Progenitor cell of endocrine pancreas (in vitro differentiated cells): ENCODE measurements around the gene PEX14. TPM values are rescaled to one million over a fixed set of nuclear protein-coding genes. Genes with fewer than 3 reads are reported as not detected.
"Not testable (repeated sequence)": the region's sequence is repeated elsewhere in the genome, so short reads cannot be mapped to it uniquely, and the experiment has no call there.

ENCODE experiments used
- DNase-seq: peaks from one replicate; pipeline ENCODE4 v3.0.0; 2021; ENCODE audit warnings: low spot score; ENCODE audit not compliant: unreplicated experiment
- H3K27ac Mint-ChIP-seq: 2 replicates; pipeline ENCODE4 v1.8.0; 2021; ENCODE audit warnings: mild to moderate bottlenecking, moderate library complexity, mixed read lengths
- H3K27me3 Mint-ChIP-seq: 2 replicates; pipeline ENCODE4 v1.8.0; 2021; ENCODE audit warnings: mixed read lengths
- H3K36me3 Mint-ChIP-seq: 2 replicates; pipeline ENCODE4 v1.8.0; 2022; ENCODE audit warnings: mixed read lengths; ENCODE audit not compliant: insufficient read depth
- H3K4me1 Mint-ChIP-seq: 2 replicates; pipeline ENCODE4 v1.8.0; 2021; ENCODE audit warnings: low read depth, mixed read lengths
- H3K4me3 Mint-ChIP-seq: 2 replicates; pipeline ENCODE4 v1.8.0; 2021; ENCODE audit warnings: low read depth, mild to moderate bottlenecking, moderate library complexity, mixed read lengths
- H3K9me3 Mint-ChIP-seq: 2 replicates; pipeline ENCODE4 v1.8.0; 2021; ENCODE audit warnings: low read depth, mixed read lengths
- long read RNA-seq: library from polyadenylated mRNA; unstranded; transcript quantifications from one replicate; pipeline ENCODE4 v2.0.0, GENCODE V29; 2020
- total RNA-seq: library from RNA; stranded (reverse); gene quantifications from 2 replicates; pipeline ENCODE4 v1.2.1, GENCODE V29; 2021
- TF ChIP-seq, protein P1 (sequence below): fragments of 200-600 bp; sonication (generic); IDR thresholded peaks from one replicate; pipeline ENCODE4 v1.5.0; 2021; ENCODE audit warnings: antibody characterized with exemption, mild to moderate bottlenecking; ENCODE audit not compliant: unreplicated experiment

PEX14 gene
- total RNA-seq: 27.8 and 28.7 TPM in 2 replicates
- long read RNA-seq, partial matches to known transcripts: 11 of 17 reads
- long read RNA-seq, other reads (novel, unspliced or antisense): 6 of 17 reads

GRCh38 chr1:10474613-10475507 lies at the start of gene PEX14:
TSS of gene PEX14 (plus strand) at chr1:10474950. CDS start at chr1:10474967, 17 bp downstream.
- Mint-ChIP-seq H3K27me3 (no peaks in the 10 kb centered on the region), H3K4me3 (peak within 1 kb of the TSS; percentile 97), H3K27ac (peak within 1 kb of the TSS; percentile 95), H3K9me3 (no peaks in the 10 kb centered on the region), H3K4me1 (peaks cover 16% of the 10 kb centered on the region), H3K36me3 (no peaks in the 10 kb centered on the region)
- DNase-seq: peak; percentile 75
- TF ChIP-seq, protein P1, sequence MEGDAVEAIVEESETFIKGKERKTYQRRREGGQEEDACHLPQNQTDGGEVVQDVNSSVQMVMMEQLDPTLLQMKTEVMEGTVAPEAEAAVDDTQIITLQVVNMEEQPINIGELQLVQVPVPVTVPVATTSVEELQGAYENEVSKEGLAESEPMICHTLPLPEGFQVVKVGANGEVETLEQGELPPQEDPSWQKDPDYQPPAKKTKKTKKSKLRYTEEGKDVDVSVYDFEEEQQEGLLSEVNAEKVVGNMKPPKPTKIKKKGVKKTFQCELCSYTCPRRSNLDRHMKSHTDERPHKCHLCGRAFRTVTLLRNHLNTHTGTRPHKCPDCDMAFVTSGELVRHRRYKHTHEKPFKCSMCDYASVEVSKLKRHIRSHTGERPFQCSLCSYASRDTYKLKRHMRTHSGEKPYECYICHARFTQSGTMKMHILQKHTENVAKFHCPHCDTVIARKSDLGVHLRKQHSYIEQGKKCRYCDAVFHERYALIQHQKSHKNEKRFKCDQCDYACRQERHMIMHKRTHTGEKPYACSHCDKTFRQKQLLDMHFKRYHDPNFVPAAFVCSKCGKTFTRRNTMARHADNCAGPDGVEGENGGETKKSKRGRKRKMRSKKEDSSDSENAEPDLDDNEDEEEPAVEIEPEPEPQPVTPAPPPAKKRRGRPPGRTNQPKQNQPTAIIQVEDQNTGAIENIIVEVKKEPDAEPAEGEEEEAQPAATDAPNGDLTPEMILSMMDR: no peak

GRCh38 chr1:10425826-10426534 lies 48.8 kb upstream of the PEX14 start:
- peaks cover 21% of the 10 kb centered on the region for H3K4me1 Mint-ChIP-seq
- not testable (repeated sequence) for H3K27me3 Mint-ChIP-seq, H3K4me3 Mint-ChIP-seq, H3K36me3 Mint-ChIP-seq, DNase-seq, H3K9me3 Mint-ChIP-seq, H3K27ac Mint-ChIP-seq

DNA sequence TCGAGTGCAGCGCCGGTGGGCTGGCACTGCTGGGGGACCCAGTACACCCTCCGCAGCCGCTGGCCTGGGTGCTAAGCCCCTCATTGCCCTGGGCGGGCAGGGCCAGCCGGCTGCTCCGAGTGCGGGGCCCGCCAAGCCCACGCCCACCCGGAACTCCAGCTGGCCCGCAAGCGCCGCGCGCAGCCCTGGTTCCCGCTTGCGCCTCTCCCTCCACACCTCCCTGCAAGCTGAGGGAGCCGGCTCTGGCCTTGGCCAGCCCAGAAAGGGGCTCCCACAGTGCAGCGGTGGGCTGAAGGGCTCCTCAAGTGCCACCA lies 48.3 kb upstream of the PEX14 start:
- H3K36me3 Mint-ChIP-seq, H3K4me3 Mint-ChIP-seq, H3K9me3 Mint-ChIP-seq, H3K27me3 Mint-ChIP-seq, H3K27ac Mint-ChIP-seq, DNase-seq: not testable (repeated sequence)
- H3K4me1 Mint-ChIP-seq: peaks cover 25% of the 10 kb centered on the region

DNA sequence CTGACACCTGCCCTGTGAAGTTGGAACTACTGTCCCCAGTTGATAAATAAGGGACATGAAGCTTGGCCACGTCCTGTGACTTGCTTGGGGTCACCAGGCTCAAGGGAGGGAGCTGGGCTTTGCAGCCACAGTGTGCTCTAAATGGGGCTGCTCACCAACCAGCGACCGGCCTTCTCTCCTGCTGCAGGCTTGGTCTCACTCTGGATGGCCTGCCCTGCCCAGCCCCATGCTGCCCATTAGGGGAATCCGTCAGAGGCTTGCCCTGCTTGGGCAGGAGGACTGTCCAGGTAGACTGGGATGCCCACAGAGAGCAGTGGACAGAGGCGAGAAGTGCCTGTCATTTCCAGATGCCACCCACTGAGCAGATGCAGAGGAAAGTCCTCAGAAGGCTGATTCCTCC lies 45.8 kb upstream of the PEX14 start:
- TF ChIP-seq, protein P1: no peak
- Mint-ChIP-seq H3K27ac (no peak overlapping the region), H3K9me3 (no peaks in the 10 kb centered on the region), H3K4me3 (no peak overlapping the region), H3K27me3 (no peaks in the 10 kb centered on the region), H3K4me1 (peaks cover 27% of the 10 kb centered on the region), H3K36me3 (peaks cover 2% of the 10 kb centered on the region)
- no peak for DNase-seq

DNA sequence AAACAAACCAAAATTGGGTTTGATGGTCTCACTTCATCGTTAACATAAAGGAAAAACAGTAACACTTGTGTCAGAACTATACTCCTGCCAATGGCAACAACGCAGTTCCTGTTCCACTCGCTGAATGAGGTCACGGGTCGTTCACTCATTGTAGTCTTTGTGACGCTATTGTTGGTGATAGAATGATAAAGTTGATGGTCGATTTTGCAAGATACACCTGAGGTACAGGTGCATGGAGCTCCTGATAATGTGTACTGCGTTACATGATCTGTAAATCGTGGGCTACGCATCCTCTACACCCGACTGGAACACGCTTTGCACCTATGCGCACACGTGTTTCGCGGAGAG lies 44.9 kb upstream of the PEX14 start:
- H3K36me3 Mint-ChIP-seq: peaks cover 2% of the 10 kb centered on the region
- DNase-seq: no peak
- H3K27ac Mint-ChIP-seq: peak overlapping the region; percentile 95
- H3K9me3 Mint-ChIP-seq: no peaks in the 10 kb centered on the region
- TF ChIP-seq, protein P1: no peak
- H3K4me1 Mint-ChIP-seq: peaks cover 27% of the 10 kb centered on the region
- H3K27me3 Mint-ChIP-seq: no peaks in the 10 kb centered on the region
- peak overlapping the region; percentile 81 for H3K4me3 Mint-ChIP-seq

DNA sequence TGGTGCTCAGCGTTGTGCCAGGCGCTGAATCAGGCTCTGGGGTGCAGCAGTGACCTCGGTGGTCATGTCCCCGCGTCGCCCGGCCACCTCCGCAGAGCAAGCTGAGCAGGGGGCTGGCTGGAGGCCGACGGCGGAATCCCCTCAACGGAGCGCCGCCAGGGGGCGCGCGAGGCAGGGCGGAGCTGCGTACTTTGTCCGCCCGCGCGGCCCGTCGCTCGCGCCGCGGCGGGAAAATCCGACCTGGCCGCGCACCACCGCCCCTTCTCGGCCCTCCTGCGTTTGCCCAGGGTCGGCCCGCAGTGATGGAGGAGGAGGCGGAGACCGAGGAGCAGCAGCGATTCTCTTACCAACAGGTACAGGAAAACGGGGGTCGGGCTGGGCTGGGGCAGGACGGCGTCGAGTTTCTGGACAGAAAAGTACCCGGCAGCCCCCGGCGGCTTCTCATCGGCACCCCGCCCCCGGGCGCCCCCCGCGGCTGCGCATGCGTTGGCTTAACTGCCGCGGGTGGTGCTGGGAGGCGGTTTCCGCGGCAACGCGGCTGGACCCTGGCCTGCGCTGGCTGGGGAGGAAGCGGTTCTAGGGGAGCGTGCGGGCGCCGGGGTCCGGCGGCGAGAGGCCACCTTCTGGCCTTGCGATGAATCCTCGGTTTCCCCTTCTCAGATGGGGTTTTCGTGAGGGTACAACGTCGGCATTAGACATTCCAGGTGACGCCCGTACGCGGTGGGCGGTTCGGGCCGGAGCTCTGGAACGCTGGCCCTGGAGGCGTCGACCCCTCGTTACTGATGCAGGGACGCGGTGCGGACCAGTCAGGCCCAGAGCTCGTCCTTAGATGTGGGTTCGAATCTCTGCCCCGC lies 44.3 kb upstream of the PEX14 start, which contains the start of gene CENPS:
CENPS (plus strand) TSS at position 218 of the 854 bp plus-strand sequence; CDS start at position 303, 85 bp downstream.
- Mint-ChIP-seq H3K27me3 (no peaks in the 10 kb centered on the region), H3K36me3 (peaks cover 2% of the 10 kb centered on the region), H3K27ac (peak within 1 kb of the TSS; percentile 95), H3K4me3 (peak within 1 kb of the TSS; percentile 81), H3K4me1 (peaks cover 22% of the 10 kb centered on the region), H3K9me3 (no peaks in the 10 kb centered on the region)
- DNase-seq: peak; percentile 85
- TF ChIP-seq, protein P1: peak; percentile 96
